Large intestine (tissue), 3 donors: ENCODE results near the gene CLEC1A. TPM values are rescaled to one million over a fixed set of nuclear protein-coding genes. Genes with fewer than 3 reads are reported as not detected.

Experiments used
- DNase-seq, 2 donors: peaks; one replicate each; pipeline versions ENCODE4 v3.0.0 to v3.0.0-alpha.2; 2013
- H3K27ac ChIP-seq: one replicate; pipeline ENCODE4 v1.5.1; 2013; ENCODE audit warnings: low read length
- H3K27me3 ChIP-seq: 2 replicates; pipeline ENCODE4 v1.6.1; 2013; ENCODE audit warnings: low read length; ENCODE audit not compliant: control insufficient read depth, insufficient read depth
- H3K36me3 ChIP-seq: 2 replicates; pipeline ENCODE4 v1.6.1; 2013; ENCODE audit warnings: low read length; ENCODE audit not compliant: control insufficient read depth, insufficient read depth
- H3K4me1 ChIP-seq: one replicate; pipeline ENCODE4 v1.6.1; 2013; ENCODE audit warnings: low read length; ENCODE audit not compliant: control insufficient read depth, insufficient read depth
- H3K4me3 ChIP-seq: one replicate; pipeline ENCODE4 v1.5.1; 2013; ENCODE audit warnings: low read length
- H3K9me3 ChIP-seq: one replicate; pipeline ENCODE4 v1.6.1; 2013; ENCODE audit warnings: mild to moderate bottlenecking, low read depth, low read length, moderate library complexity; ENCODE audit not compliant: control insufficient read depth
- WGBS: methylation state at CpG from one replicate; pipeline ENCODE4 v1.1.5; 2013; ENCODE audit warnings: low lambda C conversion rate; ENCODE audit not compliant: insufficient coverage; 5-methylcytosine and 5-hydroxymethylcytosine counted together
- polyA plus RNA-seq: library from polyadenylated mRNA; unstranded; fragments of 120-200 nt; gene quantifications from one replicate; pipeline ENCODE4 v1.2.1, GENCODE V29; 2013

CLEC1A gene
- polyA plus RNA-seq, 1 donor, result 2.5 TPM

GRCh38 chr12:10075451-10075850 is 23.3 kb downstream of the CLEC1A start:
- no peak overlapping the region for H3K4me3 ChIP-seq
- H3K27ac ChIP-seq, result no peak overlapping the region
- no peaks in the 10 kb centered on the region for H3K36me3 ChIP-seq
- no peaks in the 10 kb centered on the region for H3K9me3 ChIP-seq
- no peaks in the 10 kb centered on the region for H3K27me3 ChIP-seq
- DNase-seq, result no peak
- H3K4me1 ChIP-seq, result no peaks in the 10 kb centered on the region

- H3K4me3 ChIP-seq, result no peak overlapping the region
- no peak for DNase-seq
- H3K9me3 ChIP-seq, result no peaks in the 10 kb centered on the region
- H3K4me1 ChIP-seq, result no peaks in the 10 kb centered on the region
- WGBS, result 100% methylated on average over 3 of the region's 5 CpGs
- H3K36me3 ChIP-seq, result no peaks in the 10 kb centered on the region
- no peaks in the 10 kb centered on the region for H3K27me3 ChIP-seq
- H3K27ac ChIP-seq, result no peak overlapping the region
Observed at GRCh38 chr12:10073261-10073660, 25.5 kb downstream of the CLEC1A start.

GRCh38 chr12:10072131-10072530 is 26.7 kb downstream of the CLEC1A start:
- Histone ChIP-seq H3K9me3 (no peaks in the 10 kb centered on the region), H3K27ac (no peak overlapping the region), H3K36me3 (no peaks in the 10 kb centered on the region), H3K27me3 (no peaks in the 10 kb centered on the region), H3K4me1 (no peaks in the 10 kb centered on the region), H3K4me3 (no peak overlapping the region)
- DNase-seq, result no peak
- 88% methylated on average over 1 of the region's 2 CpGs for WGBS

GRCh38 chr12:10070380-10070779 is 28.4 kb downstream of the CLEC1A start:
- 100% methylated on average over 1 of the region's 4 CpGs for WGBS
- H3K9me3 ChIP-seq, result no peaks in the 10 kb centered on the region
- H3K27ac ChIP-seq, result no peak overlapping the region
- H3K4me3 ChIP-seq, result no peak overlapping the region
- no peak for DNase-seq
- no peaks in the 10 kb centered on the region for H3K4me1 ChIP-seq
- no peaks in the 10 kb centered on the region for H3K27me3 ChIP-seq
- H3K36me3 ChIP-seq, result no peaks in the 10 kb centered on the region

GRCh38 chr12:10069976-10070375 is 28.8 kb downstream of the CLEC1A start:
- Histone ChIP-seq H3K27ac (no peak overlapping the region), H3K4me1 (no peaks in the 10 kb centered on the region), H3K27me3 (no peaks in the 10 kb centered on the region), H3K36me3 (no peaks in the 10 kb centered on the region), H3K4me3 (no peak overlapping the region), H3K9me3 (no peaks in the 10 kb centered on the region)
- WGBS, result 36% methylated on average over 2 of the region's 3 CpGs
- DNase-seq, result no peak

- peak in 1 of 2 donors; percentile 2 for DNase-seq
Observed at GRCh38 chr12:10069099-10069498, 29.7 kb downstream of the CLEC1A start.

GRCh38 chr12:10068644-10069043 is 30.1 kb downstream of the CLEC1A start:
- Histone ChIP-seq H3K36me3 (no peaks in the 10 kb centered on the region), H3K27ac (peak overlapping the region; percentile 52), H3K4me1 (no peaks in the 10 kb centered on the region), H3K9me3 (no peaks in the 10 kb centered on the region), H3K4me3 (no peak overlapping the region), H3K27me3 (no peaks in the 10 kb centered on the region)
- 100% methylated on average over 1 of the region's 1 CpG for whole genome bisulfite sequencing
- peak in 1 of 2 donors; percentile 2 for DNase-seq

More at GRCh38 chr12:10069099-10069498, 29.7 kb downstream of the CLEC1A start:
- peak overlapping the region; percentile 52 for H3K27ac ChIP-seq
- H3K9me3 ChIP-seq, result no peaks in the 10 kb centered on the region
- no peaks in the 10 kb centered on the region for H3K36me3 ChIP-seq
- H3K27me3 ChIP-seq, result no peaks in the 10 kb centered on the region
- WGBS, result 78% methylated on average over 4 of the region's 4 CpGs
- no peaks in the 10 kb centered on the region for H3K4me1 ChIP-seq
- no peak overlapping the region for H3K4me3 ChIP-seq

GRCh38 chr12:10067942-10068341 is 30.8 kb downstream of the CLEC1A start:
- 40% methylated on average over 1 of the region's 3 CpGs for WGBS
- peak overlapping the region; percentile 1 for H3K27ac ChIP-seq
- no peaks in the 10 kb centered on the region for H3K36me3 ChIP-seq
- no peaks in the 10 kb centered on the region for H3K4me1 ChIP-seq
- no peaks in the 10 kb centered on the region for H3K27me3 ChIP-seq
- no peak overlapping the region for H3K4me3 ChIP-seq
- peak in 1 of 2 donors; percentile 5 for DNase-seq
- no peaks in the 10 kb centered on the region for H3K9me3 ChIP-seq

- peak in 1 of 2 donors; percentile 2 for DNase-seq
- H3K4me3 ChIP-seq, result no peak overlapping the region
- no peaks in the 10 kb centered on the region for H3K36me3 ChIP-seq
- WGBS, result 67% methylated on average over 1 of the region's 4 CpGs
- peak overlapping the region; percentile 38 for H3K27ac ChIP-seq
- H3K4me1 ChIP-seq, result no peaks in the 10 kb centered on the region
- no peaks in the 10 kb centered on the region for H3K27me3 ChIP-seq
- no peaks in the 10 kb centered on the region for H3K9me3 ChIP-seq
Observed at GRCh38 chr12:10067264-10067663, 31.5 kb downstream of the CLEC1A start.

GRCh38 chr12:10065241-10065640 is 33.5 kb downstream of the CLEC1A start:
- Histone ChIP-seq H3K36me3 (no peaks in the 10 kb centered on the region), H3K4me1 (no peaks in the 10 kb centered on the region), H3K9me3 (no peaks in the 10 kb centered on the region), H3K4me3 (no peak overlapping the region), H3K27me3 (no peaks in the 10 kb centered on the region), H3K27ac (no peak overlapping the region)
- no CpG with 5 or more reads among the region's 4 CpGs for WGBS
- DNase-seq, result no peak

GRCh38 chr12:10058387-10058786 is 40.4 kb downstream of the CLEC1A start:
- H3K9me3 ChIP-seq, result no peaks in the 10 kb centered on the region
- WGBS, result no CpG with 5 or more reads among the region's 5 CpGs
- H3K4me3 ChIP-seq, result no peak overlapping the region
- no peak overlapping the region for H3K27ac ChIP-seq
- H3K4me1 ChIP-seq, result no peaks in the 10 kb centered on the region
- no peaks in the 10 kb centered on the region for H3K36me3 ChIP-seq
- no peaks in the 10 kb centered on the region for H3K27me3 ChIP-seq
- no peak for DNase-seq
